SU-DHL-6 (cell line): ENCODE results near the gene DLG2.

Source experiments
- EZH2phosphoT487 ChIP-seq: fragments of 200-600 bp; sonication (generic), shearing (Covaris generic); conservative IDR thresholded peaks from 2 replicates; pipeline ENCODE4 v1.6.1; 2018; ENCODE audit warnings: mild to moderate bottlenecking, antibody characterized with exemption, low read length, moderate library complexity, mixed read lengths
- TF ChIP-seq, protein P1 (sequence below): fragments of 200-600 bp; sonication (generic); IDR thresholded peaks from one replicate; pipeline ENCODE4 v1.5.1; 2017; ENCODE audit warnings: antibody characterized with exemption, mild to moderate bottlenecking, low read length, moderate library complexity; ENCODE audit not compliant: insufficient read depth, poor library complexity, severe bottlenecking

DNA sequence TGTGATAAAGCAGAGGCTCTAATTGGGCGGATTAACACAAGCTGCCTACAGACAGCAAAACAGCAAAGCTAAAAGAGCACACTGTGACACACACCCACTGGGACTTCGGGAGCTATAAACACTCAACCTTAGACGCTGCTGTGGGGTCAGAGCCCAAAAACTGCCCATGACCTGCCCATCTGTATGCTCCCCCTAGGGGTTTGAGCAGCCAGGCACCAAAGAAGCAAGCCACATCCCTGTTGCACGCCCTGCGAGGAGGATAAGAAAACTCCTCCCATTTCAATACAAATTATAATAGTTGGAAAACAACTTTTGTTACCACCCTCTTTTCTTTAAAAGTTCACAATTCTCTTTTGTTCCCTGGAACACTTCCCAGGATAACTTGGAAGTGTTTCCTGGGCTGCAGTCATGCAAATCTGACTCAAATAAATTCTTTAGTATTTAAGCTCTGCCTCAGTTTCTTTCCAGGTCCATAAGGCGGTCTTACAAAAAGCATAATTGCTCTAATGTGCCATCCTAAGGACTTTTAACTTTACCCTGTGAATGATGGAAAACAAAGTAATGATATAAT lies 86.4 kb downstream of the DLG2 start:
- TF ChIP-seq, protein P1, sequence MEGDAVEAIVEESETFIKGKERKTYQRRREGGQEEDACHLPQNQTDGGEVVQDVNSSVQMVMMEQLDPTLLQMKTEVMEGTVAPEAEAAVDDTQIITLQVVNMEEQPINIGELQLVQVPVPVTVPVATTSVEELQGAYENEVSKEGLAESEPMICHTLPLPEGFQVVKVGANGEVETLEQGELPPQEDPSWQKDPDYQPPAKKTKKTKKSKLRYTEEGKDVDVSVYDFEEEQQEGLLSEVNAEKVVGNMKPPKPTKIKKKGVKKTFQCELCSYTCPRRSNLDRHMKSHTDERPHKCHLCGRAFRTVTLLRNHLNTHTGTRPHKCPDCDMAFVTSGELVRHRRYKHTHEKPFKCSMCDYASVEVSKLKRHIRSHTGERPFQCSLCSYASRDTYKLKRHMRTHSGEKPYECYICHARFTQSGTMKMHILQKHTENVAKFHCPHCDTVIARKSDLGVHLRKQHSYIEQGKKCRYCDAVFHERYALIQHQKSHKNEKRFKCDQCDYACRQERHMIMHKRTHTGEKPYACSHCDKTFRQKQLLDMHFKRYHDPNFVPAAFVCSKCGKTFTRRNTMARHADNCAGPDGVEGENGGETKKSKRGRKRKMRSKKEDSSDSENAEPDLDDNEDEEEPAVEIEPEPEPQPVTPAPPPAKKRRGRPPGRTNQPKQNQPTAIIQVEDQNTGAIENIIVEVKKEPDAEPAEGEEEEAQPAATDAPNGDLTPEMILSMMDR: no peak
- no peak for TF ChIP-seq EZH2phosphoT487
